Activated T-helper 2 cell treated with anti-CD3 and anti-CD28 coated beads, Interferon-gamma antibody, Interleukin-2, Interleukin-4, amounts not matched to agents 10 μg/mL and 5 μg/mL and 100 μg/mL, durations not matched to agents 14 hours and 24 hours and 36 hours (primary cell): ENCODE measurements around the gene SLC4A11. TPM values are rescaled to one million over a fixed set of nuclear protein-coding genes. Genes with fewer than 3 reads are reported as not detected.
"Not testable (repeated sequence)": the region's sequence is repeated elsewhere in the genome, so short reads cannot be mapped to it uniquely, and the experiment has no call there.

ENCODE experiments used
- DNase-seq: peaks from one replicate; pipeline ENCODE4 v3.0.0; 2021; ENCODE audit warnings: low spot score
- H3K27ac Mint-ChIP-seq: one replicate; pipeline ENCODE4 v1.8.0; 2021; ENCODE audit warnings: mixed read lengths
- H3K27me3 Mint-ChIP-seq: one replicate; pipeline ENCODE4 v1.8.0; 2021; ENCODE audit warnings: low read depth, mixed read lengths
- H3K36me3 Mint-ChIP-seq: one replicate; pipeline ENCODE4 v1.8.0; 2021; ENCODE audit warnings: low read depth, mixed read lengths
- H3K4me1 Mint-ChIP-seq: one replicate; pipeline ENCODE4 v1.8.0; 2021; ENCODE audit warnings: low read depth, mixed read lengths
- H3K4me3 Mint-ChIP-seq: one replicate; pipeline ENCODE4 v1.8.0; 2021; ENCODE audit warnings: low read depth, mild to moderate bottlenecking, moderate library complexity, mixed read lengths
- H3K9me3 Mint-ChIP-seq: one replicate; pipeline ENCODE4 v1.8.0; 2021; ENCODE audit warnings: mixed read lengths
- intact Hi-C: fragments of 100-400 bp; cut with micrococcal nuclease; formaldehyde crosslinking; loops from one replicate; pipeline ENCODE4 v1.15.1; 2023
- total RNA-seq: library from RNA; stranded (reverse); gene quantifications from 2 replicates; pipeline ENCODE4 v1.2.3, GENCODE V29; 2022

SLC4A11 gene
- total RNA-seq, 1 donor from 2014 or later: 2.5 TPM

GRCh38 chr20:3199976-3200755 is 38.8 kb downstream of the SLC4A11 start:
- Mint-ChIP-seq H3K36me3 (peaks cover 49% of the 10 kb centered on the region), H3K27ac (no peak overlapping the region), H3K9me3 (no peaks in the 10 kb centered on the region), H3K27me3 (no peaks in the 10 kb centered on the region), H3K4me1 (peaks cover 12% of the 10 kb centered on the region), H3K4me3 (no peak overlapping the region)
- DNase-seq: no peak
- intact Hi-C loops: no loop called here

- no peak overlapping the region for H3K4me3 Mint-ChIP-seq
- intact Hi-C loops: no loop called here
- H3K9me3 Mint-ChIP-seq: no peaks in the 10 kb centered on the region
- H3K4me1 Mint-ChIP-seq: peaks cover 11% of the 10 kb centered on the region
- no peak for DNase-seq
- H3K27me3 Mint-ChIP-seq: no peaks in the 10 kb centered on the region
- no peak overlapping the region for H3K27ac Mint-ChIP-seq
- peaks cover 53% of the 10 kb centered on the region for H3K36me3 Mint-ChIP-seq
Observed at GRCh38 chr20:3199206-3199605, 39.8 kb downstream of the SLC4A11 start.

- intact Hi-C loops: no loop called here
- H3K9me3 Mint-ChIP-seq: no peaks in the 10 kb centered on the region
- no peaks in the 10 kb centered on the region for H3K27me3 Mint-ChIP-seq
- peaks cover 4% of the 10 kb centered on the region for H3K4me1 Mint-ChIP-seq
- H3K27ac Mint-ChIP-seq: no peak overlapping the region
- DNase-seq: no peak
- no peak overlapping the region for H3K4me3 Mint-ChIP-seq
- peaks cover 74% of the 10 kb centered on the region for H3K36me3 Mint-ChIP-seq
Observed at GRCh38 chr20:3195590-3196237, 43.3 kb downstream of the SLC4A11 start.

- no peak overlapping the region for H3K27ac Mint-ChIP-seq
- H3K36me3 Mint-ChIP-seq: peaks cover 71% of the 10 kb centered on the region
- no peaks in the 10 kb centered on the region for H3K27me3 Mint-ChIP-seq
- H3K4me3 Mint-ChIP-seq: no peak overlapping the region
- intact Hi-C loops: no loop called here
- peaks cover 2% of the 10 kb centered on the region for H3K4me1 Mint-ChIP-seq
- DNase-seq: no peak
- H3K9me3 Mint-ChIP-seq: no peaks in the 10 kb centered on the region
Observed at GRCh38 chr20:3194617-3195280, 44.2 kb downstream of the SLC4A11 start.

- no peaks in the 10 kb centered on the region for H3K27me3 Mint-ChIP-seq
- no peak for DNase-seq
Observed at GRCh38 chr20:3193806-3194616, 45.0 kb downstream of the SLC4A11 start.

GRCh38 chr20:3192226-3193015 is 46.6 kb downstream of the SLC4A11 start:
- no peaks in the 10 kb centered on the region for H3K27me3 Mint-ChIP-seq
- peaks cover 62% of the 10 kb centered on the region for H3K36me3 Mint-ChIP-seq
- no peak for DNase-seq
- H3K4me3 Mint-ChIP-seq: no peak overlapping the region
- peaks cover 2% of the 10 kb centered on the region for H3K4me1 Mint-ChIP-seq
- no peaks in the 10 kb centered on the region for H3K9me3 Mint-ChIP-seq
- H3K27ac Mint-ChIP-seq: no peak overlapping the region
- intact Hi-C loops: no loop called here

More at GRCh38 chr20:3193806-3194616, 45.0 kb downstream of the SLC4A11 start:
- H3K4me3 Mint-ChIP-seq: no peak overlapping the region
- H3K36me3 Mint-ChIP-seq: peaks cover 69% of the 10 kb centered on the region
- intact Hi-C loops: no loop called here
- no peak overlapping the region for H3K27ac Mint-ChIP-seq
- H3K4me1 Mint-ChIP-seq: peaks cover 2% of the 10 kb centered on the region
- no peaks in the 10 kb centered on the region for H3K9me3 Mint-ChIP-seq

- no peak overlapping the region for H3K4me3 Mint-ChIP-seq
- intact Hi-C loops: no loop called here
- H3K4me1 Mint-ChIP-seq: no peaks in the 10 kb centered on the region
- no peaks in the 10 kb centered on the region for H3K9me3 Mint-ChIP-seq
- DNase-seq: no peak
- no peak overlapping the region for H3K27ac Mint-ChIP-seq
- peaks cover 53% of the 10 kb centered on the region for H3K36me3 Mint-ChIP-seq
- no peaks in the 10 kb centered on the region for H3K27me3 Mint-ChIP-seq
Observed at GRCh38 chr20:3190681-3191111, 48.3 kb downstream of the SLC4A11 start.

- Mint-ChIP-seq H3K27ac (no peak overlapping the region), H3K4me1 (no peaks in the 10 kb centered on the region), H3K9me3 (no peaks in the 10 kb centered on the region), H3K4me3 (no peak overlapping the region), H3K27me3 (no peaks in the 10 kb centered on the region), H3K36me3 (peaks cover 46% of the 10 kb centered on the region)
- DNase-seq: no peak
- intact Hi-C loops: no loop called here
Observed at GRCh38 chr20:3189561-3190131, 49.3 kb downstream of the SLC4A11 start.

- DNase-seq: no peak
- Mint-ChIP-seq H3K4me3 (no peak overlapping the region), H3K27ac (no peak overlapping the region), H3K27me3 (no peaks in the 10 kb centered on the region), H3K4me1 (no peaks in the 10 kb centered on the region), H3K9me3 (no peaks in the 10 kb centered on the region), H3K36me3 (peaks cover 42% of the 10 kb centered on the region)
- intact Hi-C loops: no loop called here
Observed at GRCh38 chr20:3188823-3189413, 50.1 kb downstream of the SLC4A11 start.

GRCh38 chr20:3187861-3188260 is 51.1 kb downstream of the SLC4A11 start:
- H3K9me3 Mint-ChIP-seq, H3K4me1 Mint-ChIP-seq: not testable (repeated sequence)

GRCh38 chr20:3183896-3184612 is 54.9 kb downstream of the SLC4A11 start:
- no peak overlapping the region for H3K4me3 Mint-ChIP-seq
- H3K36me3 Mint-ChIP-seq: peaks cover 3% of the 10 kb centered on the region
- intact Hi-C loops: no loop called here
- no peaks in the 10 kb centered on the region for H3K9me3 Mint-ChIP-seq
- H3K27me3 Mint-ChIP-seq: no peaks in the 10 kb centered on the region
- no peak overlapping the region for H3K27ac Mint-ChIP-seq
- no peaks in the 10 kb centered on the region for H3K4me1 Mint-ChIP-seq
- DNase-seq: no peak

More at GRCh38 chr20:3187861-3188260, 51.1 kb downstream of the SLC4A11 start:
- intact Hi-C loops, DNase-seq, H3K4me3 Mint-ChIP-seq, H3K27me3 Mint-ChIP-seq, H3K27ac Mint-ChIP-seq: not testable (repeated sequence)
- peaks cover 34% of the 10 kb centered on the region for H3K36me3 Mint-ChIP-seq
